ENCODE results near the gene EGFLAM. TPM values are rescaled to one million over a fixed set of nuclear protein-coding genes. Genes with fewer than 3 reads are reported as not detected.

EGFLAM gene
- total RNA-seq, 2 donors from 2014 or later: not detected

DNA sequence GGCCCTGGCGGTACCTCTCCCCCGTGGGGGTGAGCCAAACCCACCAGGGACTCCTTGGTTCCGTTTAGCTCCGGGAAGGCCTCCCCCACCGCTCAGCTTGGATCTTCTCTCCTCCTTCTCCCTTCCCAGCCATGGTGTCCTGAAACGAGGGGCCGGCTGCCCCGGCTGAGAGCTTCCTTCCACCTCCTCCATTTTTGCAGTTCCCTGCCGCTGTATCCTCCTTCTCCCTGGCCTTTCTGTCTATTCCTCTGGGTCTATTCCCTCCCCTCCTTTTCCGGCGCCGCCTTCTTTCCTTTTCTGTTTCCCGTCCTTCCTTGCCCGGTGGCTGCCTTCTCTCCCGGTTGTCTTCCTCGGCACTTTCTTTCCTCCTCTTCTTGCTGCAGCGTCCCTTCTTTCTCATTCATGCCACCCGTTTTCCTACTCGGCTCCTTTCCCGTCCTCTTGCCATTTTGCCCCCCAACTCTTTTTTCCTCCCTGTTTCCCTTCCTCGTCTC is 187.7 kb downstream of the EGFLAM start:
- peaks cover 53% of the 10 kb centered on the region for H3K27me3 Mint-ChIP-seq
- no peak for ATAC-seq
- H3K4me3 Mint-ChIP-seq: no peak overlapping the region
- DNase-seq: no peak
- H3K9me3 ChIP-seq (ENCODE audit: control insufficient read depth, low read length, poor library complexity, severe bottlenecking): no peaks in the 10 kb centered on the region
- no peak overlapping the region for H3K27ac Mint-ChIP-seq
- peaks cover 20% of the 10 kb centered on the region for H3K4me1 Mint-ChIP-seq
- H3K36me3 Mint-ChIP-seq (ENCODE audit: low read depth): no peaks in the 10 kb centered on the region

DNA sequence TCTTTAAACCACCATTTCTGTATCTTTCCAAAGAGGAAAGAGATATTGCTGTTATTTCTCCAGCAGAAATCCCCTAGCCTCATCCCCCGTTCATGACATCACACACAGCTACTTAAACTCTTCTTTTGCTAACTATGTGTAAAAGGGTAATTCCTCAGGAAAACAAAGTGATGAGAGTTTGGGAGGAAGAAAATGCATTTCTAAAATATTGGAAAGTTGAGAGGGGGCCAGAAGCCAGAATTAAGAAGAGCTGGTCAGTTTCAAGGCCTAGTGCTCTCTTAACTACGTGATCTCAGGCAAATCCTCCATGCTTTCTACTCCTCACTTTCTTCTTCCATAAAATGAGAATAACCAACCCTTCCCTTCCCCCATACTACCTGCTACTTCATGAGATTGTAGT is 188.7 kb downstream of the EGFLAM start:
- H3K4me3 Mint-ChIP-seq: no peak overlapping the region
- ATAC-seq: no peak
- H3K36me3 Mint-ChIP-seq (ENCODE audit: low read depth): no peaks in the 10 kb centered on the region
- no peak for DNase-seq
- H3K27ac Mint-ChIP-seq: no peak overlapping the region
- peaks cover 21% of the 10 kb centered on the region for H3K4me1 Mint-ChIP-seq
- no peaks in the 10 kb centered on the region for H3K9me3 ChIP-seq (ENCODE audit: control insufficient read depth, low read length, poor library complexity, severe bottlenecking)
- peaks cover 50% of the 10 kb centered on the region for H3K27me3 Mint-ChIP-seq

DNA sequence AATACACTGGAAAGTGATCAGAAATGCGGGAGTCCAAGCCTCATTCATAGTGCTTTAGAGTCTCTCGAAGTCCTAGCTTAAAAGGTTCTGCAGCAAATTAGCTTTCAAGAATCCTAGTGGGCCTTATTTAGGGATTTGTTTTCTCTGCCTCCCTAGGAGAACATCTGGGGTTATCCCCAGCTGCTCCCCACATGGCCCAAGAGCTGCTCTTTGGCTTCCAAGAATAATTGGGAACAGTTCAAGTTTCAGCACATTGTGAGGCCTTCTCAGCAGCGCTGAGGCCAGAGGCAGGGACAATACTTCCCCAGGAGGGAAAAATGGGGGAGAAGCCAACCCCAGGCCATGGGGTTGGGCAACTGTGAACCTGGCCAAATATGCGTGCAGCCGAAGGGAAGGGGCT is 189.4 kb downstream of the EGFLAM start:
- Mint-ChIP-seq H3K27me3 (peaks cover 50% of the 10 kb centered on the region), H3K36me3 (ENCODE audit: low read depth) (no peaks in the 10 kb centered on the region), H3K4me1 (peaks cover 25% of the 10 kb centered on the region), H3K4me3 (no peak overlapping the region), H3K27ac (no peak overlapping the region)
- no peak for ATAC-seq
- no peaks in the 10 kb centered on the region for H3K9me3 ChIP-seq (ENCODE audit: control insufficient read depth, low read length, poor library complexity, severe bottlenecking)
- DNase-seq: no peak

DNA sequence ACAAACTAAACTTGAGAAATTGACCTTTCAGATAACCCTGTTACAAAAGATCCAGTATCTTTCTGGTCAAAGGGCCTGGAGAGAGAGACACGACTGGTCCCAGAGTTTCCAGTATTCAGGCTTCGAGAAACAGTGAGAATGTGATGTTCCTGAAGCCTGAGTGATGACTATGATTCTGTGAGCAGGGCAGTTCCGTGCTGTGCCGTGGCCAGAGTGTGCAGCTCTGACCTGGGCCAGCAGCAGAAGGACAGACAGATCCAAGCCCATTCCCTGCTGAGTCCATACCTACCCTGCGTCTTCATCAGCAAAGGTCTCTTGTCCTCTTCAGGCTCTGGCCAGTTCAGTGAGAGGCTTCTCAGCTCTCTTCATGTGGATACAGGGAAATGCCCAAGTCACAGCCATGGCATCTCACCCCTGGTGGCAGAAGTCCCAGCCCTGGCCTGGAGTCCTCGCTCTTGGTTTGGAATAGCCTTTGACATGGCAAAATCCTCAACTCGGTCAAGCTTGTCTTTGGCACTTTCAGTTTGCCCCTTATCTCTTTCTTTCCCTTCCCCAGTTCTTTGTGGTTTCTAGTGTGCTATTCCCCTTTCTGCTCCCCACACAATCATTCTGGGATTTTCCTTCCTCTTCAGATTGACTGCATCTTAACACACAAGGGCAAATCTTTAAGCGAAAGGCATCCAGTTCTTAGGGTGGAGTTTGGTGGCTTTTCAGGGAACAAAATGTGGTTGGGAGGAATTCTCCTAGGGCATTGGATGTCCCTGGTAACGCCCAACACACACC is 190.4 kb downstream of the EGFLAM start:
- Mint-ChIP-seq H3K27ac (no peak overlapping the region), H3K4me3 (no peak overlapping the region)

DNA sequence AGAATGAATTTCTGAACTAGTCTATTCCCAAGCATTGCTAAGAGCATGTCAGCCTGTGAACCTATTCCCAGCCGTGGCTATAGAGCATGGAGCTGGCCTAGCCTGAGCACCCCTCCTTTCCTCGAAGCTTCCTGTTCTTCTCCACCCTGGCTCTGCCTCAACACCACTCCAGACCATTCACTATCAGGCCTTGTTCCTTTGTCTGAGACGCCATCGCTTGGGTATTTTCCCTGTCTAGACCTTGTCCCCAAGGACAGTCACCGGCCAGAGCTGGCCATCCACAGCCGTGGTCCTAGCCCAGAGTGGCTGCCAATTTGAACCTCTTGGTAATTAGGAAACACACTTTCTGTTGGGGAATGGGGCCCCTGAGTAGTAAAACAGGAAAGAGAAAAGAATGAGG is 192.3 kb downstream of the EGFLAM start:
- DNase-seq: no peak
- Mint-ChIP-seq H3K27ac (no peak overlapping the region), H3K4me1 (peaks cover 38% of the 10 kb centered on the region), H3K4me3 (no peak overlapping the region), H3K36me3 (ENCODE audit: low read depth) (no peaks in the 10 kb centered on the region), H3K27me3 (peaks cover 53% of the 10 kb centered on the region)
- ATAC-seq: no peak
- no peaks in the 10 kb centered on the region for H3K9me3 ChIP-seq (ENCODE audit: control insufficient read depth, low read length, poor library complexity, severe bottlenecking)

More for the DNA sequence above, 190.4 kb downstream of the EGFLAM start:
- H3K27me3 Mint-ChIP-seq: peaks cover 49% of the 10 kb centered on the region
- DNase-seq (no peak), ATAC-seq (no peak)
- H3K4me1 Mint-ChIP-seq: peaks cover 32% of the 10 kb centered on the region
- no peaks in the 10 kb centered on the region for H3K36me3 Mint-ChIP-seq (ENCODE audit: low read depth)
- no peaks in the 10 kb centered on the region for H3K9me3 ChIP-seq (ENCODE audit: control insufficient read depth, low read length, poor library complexity, severe bottlenecking)

DNA sequence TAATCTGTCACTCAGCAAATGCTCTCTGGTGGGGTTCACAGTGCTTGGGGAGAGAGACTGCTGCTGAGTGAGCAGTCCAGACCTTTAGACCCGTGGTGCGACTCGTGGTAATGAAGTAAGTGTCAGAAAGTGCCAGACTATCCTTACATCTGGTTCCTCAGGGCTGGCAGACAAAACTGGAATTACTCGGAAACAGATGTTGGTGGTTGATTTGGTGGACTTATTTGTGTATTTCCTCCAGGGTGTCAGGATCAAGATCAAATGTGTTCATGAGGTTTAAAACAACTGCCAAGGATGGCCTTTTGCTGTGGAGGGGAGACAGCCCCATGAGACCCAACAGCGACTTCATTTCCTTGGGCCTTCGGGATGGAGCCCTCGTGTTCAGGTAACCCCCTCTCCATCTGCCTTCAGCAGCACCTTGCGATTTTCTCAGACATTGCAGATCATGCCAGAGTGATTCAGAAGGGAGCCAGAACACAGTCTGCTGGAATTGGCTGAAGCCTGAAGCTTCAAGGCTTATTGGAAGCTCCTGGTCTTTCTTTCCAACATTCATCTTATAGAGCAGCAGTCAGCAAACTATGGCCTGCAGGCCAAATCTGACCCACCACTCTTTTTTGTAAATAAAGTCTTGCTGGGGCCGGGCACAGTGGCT is 192.8 kb downstream of the EGFLAM start:
- no peaks in the 10 kb centered on the region for H3K9me3 ChIP-seq (ENCODE audit: control insufficient read depth, low read length, poor library complexity, severe bottlenecking)
- H3K4me1 Mint-ChIP-seq: peaks cover 38% of the 10 kb centered on the region
- DNase-seq: no peak
- no peaks in the 10 kb centered on the region for H3K36me3 Mint-ChIP-seq (ENCODE audit: low read depth)
- no peak overlapping the region for H3K4me3 Mint-ChIP-seq
- H3K27ac Mint-ChIP-seq: no peak overlapping the region
- no peak for ATAC-seq
- H3K27me3 Mint-ChIP-seq: peaks cover 54% of the 10 kb centered on the region

DNA sequence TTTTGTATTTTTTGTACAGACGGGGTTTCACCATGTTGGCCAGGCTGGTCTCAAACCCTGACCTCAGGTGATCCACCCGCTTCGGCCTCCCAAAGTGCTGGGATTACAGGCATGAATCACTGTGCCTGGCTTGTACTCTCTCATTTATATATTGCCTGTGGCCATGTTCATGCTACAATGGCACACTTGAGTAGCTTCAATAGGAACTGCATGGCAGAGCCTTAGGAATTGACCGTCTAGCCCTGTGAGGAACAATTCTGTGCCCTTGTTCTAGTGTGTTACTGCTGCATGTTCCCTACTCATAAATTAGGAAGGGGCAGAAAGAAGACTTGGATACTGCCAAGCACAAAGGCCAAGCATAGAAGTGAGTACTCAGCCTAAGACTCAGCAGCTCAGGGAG is 193.8 kb downstream of the EGFLAM start:
- no peak for ATAC-seq
- no peak for DNase-seq
- peaks cover 46% of the 10 kb centered on the region for H3K27me3 Mint-ChIP-seq
- H3K9me3 ChIP-seq (ENCODE audit: control insufficient read depth, low read length, poor library complexity, severe bottlenecking): no peaks in the 10 kb centered on the region
- no peak overlapping the region for H3K27ac Mint-ChIP-seq
- peaks cover 35% of the 10 kb centered on the region for H3K4me1 Mint-ChIP-seq
- no peaks in the 10 kb centered on the region for H3K36me3 Mint-ChIP-seq (ENCODE audit: low read depth)
- H3K4me3 Mint-ChIP-seq: no peak overlapping the region

DNA sequence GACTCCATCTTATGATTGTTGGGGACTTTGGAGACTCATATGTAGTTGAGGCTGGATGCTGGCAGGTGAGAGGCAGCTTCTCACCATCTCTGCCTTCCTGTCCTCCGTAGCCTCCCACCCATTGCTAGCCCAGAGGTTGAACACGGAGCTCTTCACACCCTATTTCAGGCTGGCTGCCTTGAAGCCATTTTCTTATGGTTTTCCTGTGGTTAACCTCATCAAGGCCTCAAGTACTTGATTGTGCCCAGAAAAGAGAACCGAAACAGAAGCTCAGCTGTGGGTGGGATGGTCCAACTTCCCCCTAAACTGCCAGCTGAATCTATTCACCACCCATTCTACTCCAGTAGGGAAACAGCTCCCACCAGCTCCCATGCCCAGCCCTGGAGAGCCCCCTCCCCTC is 195.1 kb downstream of the EGFLAM start:
- H3K27me3 Mint-ChIP-seq: peaks cover 48% of the 10 kb centered on the region
- H3K27ac Mint-ChIP-seq: no peak overlapping the region
- DNase-seq (peak in 1 of 3 donors; percentile 11), ATAC-seq (peak; percentile 96)
- no peaks in the 10 kb centered on the region for H3K9me3 ChIP-seq (ENCODE audit: control insufficient read depth, low read length, poor library complexity, severe bottlenecking)
- H3K4me3 Mint-ChIP-seq: peak overlapping the region; percentile 66
- peaks cover 32% of the 10 kb centered on the region for H3K4me1 Mint-ChIP-seq
- H3K36me3 Mint-ChIP-seq (ENCODE audit: low read depth): no peaks in the 10 kb centered on the region

DNA sequence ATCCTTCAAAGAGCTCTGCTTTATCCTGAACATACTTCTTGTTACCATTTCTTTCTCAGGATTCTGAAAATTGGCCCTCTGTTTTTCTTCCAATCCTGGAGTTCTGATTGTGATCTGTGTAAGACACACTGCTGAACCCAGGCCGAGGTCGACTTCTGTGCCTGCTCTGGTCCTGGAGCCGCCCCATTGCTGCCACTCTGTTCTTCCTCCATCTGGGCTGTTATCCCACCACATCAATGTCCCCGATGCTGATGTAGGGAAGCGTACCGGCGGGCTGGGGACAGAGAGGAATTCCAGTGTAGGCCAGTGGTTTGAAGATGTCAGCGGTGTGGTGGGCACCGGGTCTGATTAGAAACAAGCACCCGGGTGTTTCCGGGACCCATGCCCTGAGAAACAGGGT is 195.6 kb downstream of the EGFLAM start:
- peak overlapping the region; percentile 66 for H3K4me3 Mint-ChIP-seq
- peaks cover 32% of the 10 kb centered on the region for H3K4me1 Mint-ChIP-seq
- peaks cover 46% of the 10 kb centered on the region for H3K27me3 Mint-ChIP-seq
- ATAC-seq: no peak
- no peaks in the 10 kb centered on the region for H3K9me3 ChIP-seq (ENCODE audit: control insufficient read depth, low read length, poor library complexity, severe bottlenecking)
- H3K27ac Mint-ChIP-seq: no peak overlapping the region
- no peaks in the 10 kb centered on the region for H3K36me3 Mint-ChIP-seq (ENCODE audit: low read depth)
- no peak for DNase-seq

DNA sequence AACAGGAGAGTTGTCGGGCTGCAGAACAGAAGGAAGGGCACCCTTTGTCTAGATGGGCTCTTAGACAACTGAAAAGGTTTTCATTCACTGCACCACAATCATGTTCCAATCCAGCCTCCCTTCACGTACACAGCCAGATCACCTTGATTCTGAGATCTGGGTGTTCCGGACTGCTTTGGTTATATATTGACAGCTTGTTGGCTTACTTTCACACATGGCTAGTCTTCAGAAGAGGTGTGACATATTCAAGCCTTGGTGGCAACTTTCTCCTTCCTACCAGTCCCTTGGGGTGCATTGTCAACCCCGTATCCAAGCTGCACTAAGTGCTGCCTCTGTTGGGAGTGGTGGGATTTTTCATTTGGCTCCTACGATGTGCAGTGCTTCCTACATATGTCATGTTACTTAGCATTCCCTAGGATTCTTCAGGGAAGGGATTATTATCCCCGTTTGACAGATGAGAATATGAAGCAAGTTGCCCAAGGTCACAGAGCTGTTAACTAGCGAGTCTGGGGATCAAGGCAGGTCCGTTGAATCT is 197.5 kb downstream of the EGFLAM start:
- peaks cover 32% of the 10 kb centered on the region for H3K27me3 Mint-ChIP-seq
- no peak overlapping the region for H3K4me3 Mint-ChIP-seq
- no peak for ATAC-seq
- no peak overlapping the region for H3K27ac Mint-ChIP-seq
- DNase-seq: no peak
- H3K9me3 ChIP-seq (ENCODE audit: control insufficient read depth, low read length, poor library complexity, severe bottlenecking): no peaks in the 10 kb centered on the region
- H3K4me1 Mint-ChIP-seq: peaks cover 20% of the 10 kb centered on the region
- H3K36me3 Mint-ChIP-seq (ENCODE audit: low read depth): peaks cover 3% of the 10 kb centered on the region

DNA sequence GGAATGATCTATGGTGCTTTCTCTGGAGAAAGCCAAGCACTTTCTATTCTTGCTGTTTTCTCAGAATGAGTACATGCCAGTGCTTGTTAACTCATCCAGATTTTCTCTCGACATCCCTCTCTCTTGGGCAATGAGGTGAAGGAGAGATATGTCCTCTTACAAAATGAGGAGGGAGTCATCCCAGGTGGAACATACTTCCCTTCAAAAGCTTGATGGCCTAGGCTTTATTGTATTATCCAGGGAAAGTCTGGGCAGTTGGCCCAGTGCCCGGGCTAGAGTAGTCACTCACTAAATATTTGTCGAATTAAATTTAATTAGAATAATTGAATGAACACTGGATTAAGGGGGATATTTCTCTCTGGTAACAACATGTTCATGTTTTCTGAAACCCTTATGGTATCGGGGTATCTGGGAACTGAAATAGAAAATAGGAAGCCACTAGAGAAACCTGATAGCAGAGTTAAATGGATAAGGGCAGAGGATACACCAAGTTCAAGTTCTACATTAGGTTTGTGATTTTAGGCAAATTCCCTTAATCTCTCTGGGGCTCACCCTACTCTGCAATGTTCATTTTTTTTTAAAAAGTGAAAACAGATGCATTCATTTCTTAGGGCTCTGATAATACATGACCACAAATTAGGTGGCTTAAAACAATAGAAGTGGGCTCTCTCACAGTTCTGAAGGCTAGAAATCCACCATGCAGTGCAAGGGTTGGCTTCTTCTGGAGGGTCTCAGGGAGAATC is 198.5 kb downstream of the EGFLAM start:
- ATAC-seq (no peak), DNase-seq (no peak)
- H3K9me3 ChIP-seq (ENCODE audit: control insufficient read depth, low read length, poor library complexity, severe bottlenecking): no peaks in the 10 kb centered on the region
- Mint-ChIP-seq H3K36me3 (ENCODE audit: low read depth) (peaks cover 3% of the 10 kb centered on the region), H3K27ac (no peak overlapping the region), H3K4me1 (peaks cover 17% of the 10 kb centered on the region), H3K27me3 (peaks cover 26% of the 10 kb centered on the region), H3K4me3 (no peak overlapping the region)

DNA sequence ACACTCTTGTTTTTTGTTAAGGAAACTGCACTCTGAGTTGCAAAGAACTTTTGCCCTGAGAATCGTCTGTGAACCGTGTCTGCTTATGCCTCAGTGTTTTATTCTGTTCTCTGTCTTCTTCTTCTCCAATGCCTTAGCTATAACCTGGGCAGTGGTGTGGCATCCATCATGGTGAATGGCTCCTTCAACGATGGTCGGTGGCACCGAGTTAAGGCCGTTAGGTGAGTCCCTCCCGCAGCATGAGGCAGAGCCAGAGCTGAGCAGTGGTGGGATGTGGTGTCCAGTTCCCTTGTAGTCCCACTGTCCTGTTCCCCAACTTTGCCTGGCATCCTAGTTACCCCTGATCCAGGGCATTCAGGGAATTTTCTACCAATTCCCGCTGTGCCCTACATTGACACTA is 199.8 kb downstream of the EGFLAM start:
- no peak overlapping the region for H3K27ac Mint-ChIP-seq
- no peak for ATAC-seq
- no peaks in the 10 kb centered on the region for H3K9me3 ChIP-seq (ENCODE audit: control insufficient read depth, low read length, poor library complexity, severe bottlenecking)
- H3K36me3 Mint-ChIP-seq (ENCODE audit: low read depth): peaks cover 6% of the 10 kb centered on the region
- DNase-seq: no peak
- H3K27me3 Mint-ChIP-seq: peaks cover 37% of the 10 kb centered on the region
- peaks cover 12% of the 10 kb centered on the region for H3K4me1 Mint-ChIP-seq
- H3K4me3 Mint-ChIP-seq: no peak overlapping the region

DNA sequence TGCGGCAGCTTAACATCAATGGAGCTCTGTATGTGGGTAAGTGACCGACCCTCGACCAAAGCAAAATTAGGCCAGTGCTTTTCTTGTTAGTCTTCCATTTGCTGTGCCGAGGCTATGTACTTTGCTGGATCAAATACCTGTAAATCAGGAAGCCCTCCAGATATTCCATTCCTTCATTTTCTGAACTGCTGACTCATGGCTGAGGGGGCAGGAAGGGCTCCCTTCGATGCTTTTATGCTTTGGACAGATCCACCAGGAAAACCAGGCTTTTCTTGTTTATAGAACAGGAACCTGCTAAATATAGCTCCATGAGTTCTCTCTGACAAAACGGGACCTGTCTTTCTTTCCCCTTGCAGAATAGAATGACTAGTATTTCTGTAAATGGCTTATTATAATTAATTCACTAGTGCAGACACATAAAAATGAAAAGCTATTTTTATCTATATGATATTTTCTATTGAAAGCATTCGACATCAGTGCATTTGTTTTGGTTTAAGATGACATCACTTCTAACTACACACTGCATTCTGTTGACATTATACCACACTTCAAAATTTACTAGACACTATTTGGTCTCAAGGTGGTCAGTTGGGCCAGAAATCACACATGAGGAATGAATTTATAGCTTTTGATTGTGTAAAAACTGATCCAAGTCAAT is 204.7 kb downstream of the EGFLAM start:
- no peaks in the 10 kb centered on the region for H3K9me3 ChIP-seq (ENCODE audit: control insufficient read depth, low read length, poor library complexity, severe bottlenecking)
- DNase-seq: no peak
- Mint-ChIP-seq H3K4me1 (no peaks in the 10 kb centered on the region), H3K4me3 (no peak overlapping the region), H3K36me3 (ENCODE audit: low read depth) (peaks cover 6% of the 10 kb centered on the region), H3K27me3 (peaks cover 16% of the 10 kb centered on the region), H3K27ac (no peak overlapping the region)
- ATAC-seq: no peak

All from T-helper 17 cell (primary cell).